Astrocyte (in vitro differentiated cells and primary cell): ENCODE data around the gene PLEKHA6. TPM values are rescaled to one million over a fixed set of nuclear protein-coding genes. Genes with fewer than 3 reads are reported as not detected.

ENCODE experiments used
- DNase-seq: peaks from one replicate; pipeline ENCODE4 v3.0.0-alpha.2; 2010; ENCODE audit warnings: low read depth
- FAIRE-seq: peaks from 2 replicates; lab custom pipeline; 2011; peaks lifted over from hg19 to GRCh38; lab: Jason Lieb, UNC
- H2AFZ ChIP-seq: 2 replicates; pipeline ENCODE4 v1.6.0; 2012; ENCODE audit warnings: low read depth, low read length, inconsistent platforms
- H3K27ac ChIP-seq: 2 replicates; pipeline ENCODE4 v1.5.1; 2011; ENCODE audit warnings: low read depth, low read length, inconsistent platforms
- H3K27me3 ChIP-seq: 2 replicates; pipeline ENCODE4 v1.6.0; 2011; ENCODE audit warnings: low read length, inconsistent platforms; ENCODE audit not compliant: insufficient read depth
- H3K36me3 ChIP-seq: 2 replicates; pipeline ENCODE4 v1.5.1; 2011; ENCODE audit warnings: low read length, inconsistent platforms; ENCODE audit not compliant: insufficient read depth
- H3K4me1 ChIP-seq: 2 replicates; pipeline ENCODE4 v1.5.1; 2011; ENCODE audit warnings: low read length, inconsistent platforms; ENCODE audit not compliant: insufficient read depth
- H3K4me2 ChIP-seq: 2 replicates; pipeline ENCODE4 v1.6.0; 2012; ENCODE audit warnings: low read length, inconsistent platforms
- H3K4me3 ChIP-seq: 2 replicates; pipeline ENCODE4 v1.5.1; 2011; ENCODE audit warnings: low read depth, mild to moderate bottlenecking, low read length, inconsistent platforms; ENCODE audit not compliant: insufficient read depth
- H3K79me2 ChIP-seq: 2 replicates; pipeline ENCODE4 v1.6.0; 2012; ENCODE audit warnings: mild to moderate bottlenecking, low read length, inconsistent platforms; ENCODE audit not compliant: insufficient read depth
- H3K9ac ChIP-seq: 2 replicates; pipeline ENCODE4 v1.6.0; 2012; ENCODE audit warnings: mild to moderate bottlenecking, low read length, inconsistent platforms
- H3K9me3 ChIP-seq: 2 replicates; pipeline ENCODE4 v1.5.1; 2012; ENCODE audit warnings: low read depth, mild to moderate bottlenecking, low read length, inconsistent platforms; ENCODE audit not compliant: insufficient read depth
- H4K20me1 ChIP-seq: 2 replicates; pipeline ENCODE4 v1.6.0; 2012; ENCODE audit warnings: low read length, inconsistent platforms; ENCODE audit not compliant: insufficient read depth
- H3K27ac Mint-ChIP-seq: one replicate; pipeline ENCODE4 v1.8.0; 2021; ENCODE audit warnings: mild to moderate bottlenecking, mixed read lengths; ENCODE audit not compliant: unreplicated experiment
- H3K27me3 Mint-ChIP-seq: one replicate; pipeline ENCODE4 v1.8.0; 2021; ENCODE audit warnings: low read depth, mixed read lengths; ENCODE audit not compliant: unreplicated experiment
- H3K36me3 Mint-ChIP-seq: one replicate; pipeline ENCODE4 v1.8.0; 2021; ENCODE audit warnings: low read depth, mixed read lengths; ENCODE audit not compliant: unreplicated experiment
- H3K4me1 Mint-ChIP-seq: one replicate; pipeline ENCODE4 v1.8.0; 2021; ENCODE audit warnings: low read depth, mixed read lengths; ENCODE audit not compliant: unreplicated experiment
- H3K4me3 Mint-ChIP-seq: one replicate; pipeline ENCODE4 v1.8.0; 2021; ENCODE audit warnings: mild to moderate bottlenecking, moderate library complexity, mixed read lengths; ENCODE audit not compliant: unreplicated experiment
- H3K9me3 Mint-ChIP-seq: one replicate; pipeline ENCODE4 v1.8.0; 2021; ENCODE audit warnings: mild to moderate bottlenecking, mixed read lengths; ENCODE audit not compliant: unreplicated experiment
- EZH2 ChIP-seq: IDR thresholded peaks from 2 replicates; pipeline ENCODE4 v1.6.1; 2012; ENCODE audit warnings: mild to moderate bottlenecking, low read length, inconsistent platforms; ENCODE audit not compliant: insufficient read depth
- total RNA-seq: library from RNA; stranded (reverse); gene quantifications from 2 replicates; pipeline ENCODE4 v1.2.1, GENCODE V29; 2021
- TF ChIP-seq, protein P1 (sequence below): IDR thresholded peaks from 2 replicates; pipeline ENCODE4 v1.5.1; 2011; ENCODE audit warnings: low read depth, mild to moderate bottlenecking, inconsistent platforms, low read length, moderate library complexity; ENCODE audit not compliant: insufficient read depth

PLEKHA6 gene
- total RNA-seq, 1 donor from 2014 or later, result 1.5 TPM

DNA sequence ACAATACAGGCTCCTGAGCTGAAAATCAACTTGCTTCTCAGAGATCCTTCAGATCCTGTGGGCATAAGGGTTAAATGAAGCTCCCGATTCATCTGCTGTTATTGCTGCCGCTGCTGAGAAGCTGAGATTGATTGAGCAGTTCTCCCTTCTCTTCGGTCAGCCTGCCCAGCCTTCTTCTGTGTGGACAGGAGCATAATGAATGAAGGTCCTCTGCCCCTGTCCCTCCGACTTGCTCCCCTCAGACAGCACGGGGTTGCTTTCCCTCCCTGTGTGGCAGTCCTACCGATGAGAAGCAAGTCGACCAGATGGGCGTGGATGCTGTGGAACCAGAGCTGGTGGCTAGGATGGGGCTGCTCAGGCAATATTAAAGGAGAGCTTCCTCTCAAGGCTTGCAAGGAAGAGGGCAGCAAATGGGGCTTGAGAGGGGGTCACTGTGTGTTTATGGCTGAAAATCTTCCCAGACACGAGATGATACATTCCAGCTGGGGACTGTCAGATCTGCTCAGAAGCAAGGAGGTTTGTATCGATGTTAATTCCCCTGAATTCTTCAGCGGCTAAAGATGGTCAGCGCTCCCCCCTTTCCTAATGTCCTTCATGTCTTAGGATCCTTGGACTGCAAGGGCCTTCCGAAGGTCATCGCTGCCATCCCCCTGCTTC is 82.0 kb downstream of the PLEKHA6 start:
- peaks cover 67% of the 10 kb centered on the region for H3K27me3 Mint-ChIP-seq
- Histone ChIP-seq H3K9me3 (no peaks in the 10 kb centered on the region), H3K79me2 (no peaks in the 10 kb centered on the region), H3K4me1 (no peaks in the 10 kb centered on the region), H3K36me3 (no peaks in the 10 kb centered on the region), H3K4me2 (no peak overlapping the region), H3K27ac (no peak overlapping the region), H4K20me1 (no peaks in the 10 kb centered on the region), H3K27me3 (peaks cover 47% of the 10 kb centered on the region), H3K9ac (no peak overlapping the region), H3K4me3 (no peak overlapping the region), H2AFZ (no peak overlapping the region)
- H3K4me1 Mint-ChIP-seq, result no peaks in the 10 kb centered on the region
- H3K9me3 Mint-ChIP-seq, result no peaks in the 10 kb centered on the region
- no peak for DNase-seq
- no peak overlapping the region for H3K4me3 Mint-ChIP-seq
- FAIRE-seq, result no peak
- TF ChIP-seq, protein P1, sequence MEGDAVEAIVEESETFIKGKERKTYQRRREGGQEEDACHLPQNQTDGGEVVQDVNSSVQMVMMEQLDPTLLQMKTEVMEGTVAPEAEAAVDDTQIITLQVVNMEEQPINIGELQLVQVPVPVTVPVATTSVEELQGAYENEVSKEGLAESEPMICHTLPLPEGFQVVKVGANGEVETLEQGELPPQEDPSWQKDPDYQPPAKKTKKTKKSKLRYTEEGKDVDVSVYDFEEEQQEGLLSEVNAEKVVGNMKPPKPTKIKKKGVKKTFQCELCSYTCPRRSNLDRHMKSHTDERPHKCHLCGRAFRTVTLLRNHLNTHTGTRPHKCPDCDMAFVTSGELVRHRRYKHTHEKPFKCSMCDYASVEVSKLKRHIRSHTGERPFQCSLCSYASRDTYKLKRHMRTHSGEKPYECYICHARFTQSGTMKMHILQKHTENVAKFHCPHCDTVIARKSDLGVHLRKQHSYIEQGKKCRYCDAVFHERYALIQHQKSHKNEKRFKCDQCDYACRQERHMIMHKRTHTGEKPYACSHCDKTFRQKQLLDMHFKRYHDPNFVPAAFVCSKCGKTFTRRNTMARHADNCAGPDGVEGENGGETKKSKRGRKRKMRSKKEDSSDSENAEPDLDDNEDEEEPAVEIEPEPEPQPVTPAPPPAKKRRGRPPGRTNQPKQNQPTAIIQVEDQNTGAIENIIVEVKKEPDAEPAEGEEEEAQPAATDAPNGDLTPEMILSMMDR, result no peak
- peak; percentile 21 for TF ChIP-seq EZH2
- H3K36me3 Mint-ChIP-seq, result peaks cover 2% of the 10 kb centered on the region
- H3K27ac Mint-ChIP-seq, result no peak overlapping the region

DNA sequence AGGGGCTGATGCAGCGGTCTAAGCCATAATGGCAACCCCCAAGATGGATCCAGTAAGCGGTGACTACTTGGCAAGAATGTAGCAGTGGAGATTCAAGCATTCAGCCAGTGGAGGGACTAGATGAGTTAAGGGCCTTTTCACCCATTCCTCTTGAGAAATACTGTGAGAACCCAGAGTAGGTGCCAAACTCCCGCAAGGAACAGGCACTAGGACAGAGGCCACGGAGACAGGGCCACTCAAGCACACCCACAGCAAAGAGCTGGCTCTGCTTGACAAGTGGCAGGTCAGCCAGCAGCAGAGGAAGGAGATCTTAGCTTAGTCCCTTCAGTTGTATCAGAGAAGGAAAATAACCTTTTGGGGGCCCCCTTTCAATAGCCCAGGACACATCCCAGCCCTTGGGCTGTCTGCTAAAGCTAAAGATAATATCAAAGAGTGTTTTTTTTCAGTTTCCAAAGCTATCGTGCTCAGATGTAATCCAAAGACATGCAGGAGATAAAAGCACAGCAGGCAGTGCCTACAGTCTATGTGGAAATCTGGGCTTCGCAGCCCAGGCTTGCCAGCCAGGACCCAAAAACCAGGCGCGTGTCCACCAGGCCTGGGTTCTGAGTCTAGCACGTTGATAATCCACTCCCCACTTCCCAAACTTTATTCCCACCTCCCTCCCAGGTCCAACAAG is 83.9 kb downstream of the PLEKHA6 start:
- H3K36me3 Mint-ChIP-seq, result no peaks in the 10 kb centered on the region
- DNase-seq, result no peak
- H3K36me3 ChIP-seq, result no peaks in the 10 kb centered on the region
- H3K4me1 Mint-ChIP-seq, result no peaks in the 10 kb centered on the region
- H3K9ac ChIP-seq, result no peak overlapping the region
- TF ChIP-seq EZH2, result no peak
- TF ChIP-seq, protein P1, result no peak
- peaks cover 42% of the 10 kb centered on the region for H3K27me3 ChIP-seq
- no peaks in the 10 kb centered on the region for H3K9me3 ChIP-seq
- H4K20me1 ChIP-seq, result no peaks in the 10 kb centered on the region
- no peaks in the 10 kb centered on the region for H3K79me2 ChIP-seq
- no peak overlapping the region for H3K4me3 ChIP-seq
- peaks cover 56% of the 10 kb centered on the region for H3K27me3 Mint-ChIP-seq
- no peak overlapping the region for H3K4me2 ChIP-seq
- no peak overlapping the region for H3K4me3 Mint-ChIP-seq
- no peaks in the 10 kb centered on the region for H3K4me1 ChIP-seq
- no peak overlapping the region for H2AFZ ChIP-seq
- H3K27ac Mint-ChIP-seq, result no peak overlapping the region
- FAIRE-seq, result no peak
- H3K9me3 Mint-ChIP-seq, result no peaks in the 10 kb centered on the region
- no peak overlapping the region for H3K27ac ChIP-seq

GRCh38 chr1:204274446-204274845 is 85.3 kb downstream of the PLEKHA6 start:
- peaks cover 42% of the 10 kb centered on the region for H3K27me3 ChIP-seq
- no peak overlapping the region for H3K4me2 ChIP-seq
- DNase-seq, result peak; percentile 66
- Mint-ChIP-seq H3K4me3 (no peak overlapping the region), H3K27me3 (peaks cover 46% of the 10 kb centered on the region), H3K4me1 (no peaks in the 10 kb centered on the region), H3K9me3 (no peaks in the 10 kb centered on the region), H3K36me3 (no peaks in the 10 kb centered on the region), H3K27ac (no peak overlapping the region)
- no peak overlapping the region for H3K27ac ChIP-seq
- H2AFZ ChIP-seq, result no peak overlapping the region
- H3K4me1 ChIP-seq, result no peaks in the 10 kb centered on the region
- no peaks in the 10 kb centered on the region for H3K79me2 ChIP-seq
- H3K9ac ChIP-seq, result no peak overlapping the region
- no peak for FAIRE-seq
- H4K20me1 ChIP-seq, result no peaks in the 10 kb centered on the region
- H3K9me3 ChIP-seq, result no peaks in the 10 kb centered on the region
- TF ChIP-seq EZH2, result no peak
- TF ChIP-seq, protein P1, result no peak
- no peak overlapping the region for H3K4me3 ChIP-seq
- no peaks in the 10 kb centered on the region for H3K36me3 ChIP-seq
